ENCODE results near the gene FAM221B.

DNA sequence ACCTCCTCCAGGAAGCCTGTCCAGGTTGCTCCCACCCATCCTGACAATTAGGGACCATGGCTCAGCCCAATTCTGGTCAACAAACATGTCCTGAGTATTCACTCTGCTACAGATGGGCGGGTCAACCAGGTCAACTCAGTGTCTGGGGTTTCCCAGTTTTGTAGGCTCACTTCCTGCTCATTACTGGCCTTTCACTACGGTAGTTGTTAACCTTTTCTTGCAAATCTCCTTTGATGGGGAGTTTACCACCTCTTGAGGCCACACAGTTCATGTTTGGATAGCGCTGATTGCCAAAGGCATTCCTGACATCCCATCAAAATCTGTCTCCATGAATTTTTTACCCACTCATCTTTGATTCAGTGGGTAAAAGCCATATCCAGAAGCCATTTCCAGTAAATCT is 14.3 kb upstream of the FAM221B start:
- TF ChIP-seq, protein P1, sequence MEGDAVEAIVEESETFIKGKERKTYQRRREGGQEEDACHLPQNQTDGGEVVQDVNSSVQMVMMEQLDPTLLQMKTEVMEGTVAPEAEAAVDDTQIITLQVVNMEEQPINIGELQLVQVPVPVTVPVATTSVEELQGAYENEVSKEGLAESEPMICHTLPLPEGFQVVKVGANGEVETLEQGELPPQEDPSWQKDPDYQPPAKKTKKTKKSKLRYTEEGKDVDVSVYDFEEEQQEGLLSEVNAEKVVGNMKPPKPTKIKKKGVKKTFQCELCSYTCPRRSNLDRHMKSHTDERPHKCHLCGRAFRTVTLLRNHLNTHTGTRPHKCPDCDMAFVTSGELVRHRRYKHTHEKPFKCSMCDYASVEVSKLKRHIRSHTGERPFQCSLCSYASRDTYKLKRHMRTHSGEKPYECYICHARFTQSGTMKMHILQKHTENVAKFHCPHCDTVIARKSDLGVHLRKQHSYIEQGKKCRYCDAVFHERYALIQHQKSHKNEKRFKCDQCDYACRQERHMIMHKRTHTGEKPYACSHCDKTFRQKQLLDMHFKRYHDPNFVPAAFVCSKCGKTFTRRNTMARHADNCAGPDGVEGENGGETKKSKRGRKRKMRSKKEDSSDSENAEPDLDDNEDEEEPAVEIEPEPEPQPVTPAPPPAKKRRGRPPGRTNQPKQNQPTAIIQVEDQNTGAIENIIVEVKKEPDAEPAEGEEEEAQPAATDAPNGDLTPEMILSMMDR (conservative IDR thresholded peaks at IDR 0.05 in 1 of 2, IDR thresholded peaks at IDR 0.05 in 1 of 2; ENCODE audit: extremely low read depth in 1 of 2, insufficient read depth in 1 of 2, low read depth in 1 of 2, low read length in 2 of 2) = no peak
- no peak for TF ChIP-seq EZH2 (IDR thresholded peaks at IDR 0.05; ENCODE audit: borderline replicate concordance, low read length)
